Heart left ventricle (tissue), 16 donors: ENCODE data around the gene SLC25A26. TPM values are rescaled to one million over a fixed set of nuclear protein-coding genes. Genes with fewer than 3 reads are reported as not detected.

Source experiments
- ATAC-seq, 4 donors: fragments of 200-7000 bp; cut with Tn5 transposase; one replicate each; pipeline ENCODE4 v1.9.1; 2020 to 2022; ENCODE audit warnings: moderate library complexity in 4 of 4, mild to moderate bottlenecking in 3 of 4, moderate number of reproducible peaks in 1 of 4
- DNase-seq, 5 donors: peaks; one replicate each; pipeline ENCODE4 v3.0.0-alpha.2; 2020
- H3K27ac ChIP-seq, 12 donors: fragments of 200-600 bp; sonication (generic) in 4 of 12; one replicate each; pipeline versions ENCODE4 v1.5.0 to v1.8.0; 2016 to 2022; ENCODE audit warnings: mild to moderate bottlenecking in 2 of 12
- H3K27me3 ChIP-seq, 9 donors: fragments of 200-600 bp; sonication (generic) in 2 of 9; one replicate each; pipeline versions ENCODE4 v1.5.1 to v1.8.0; 2016 to 2022; ENCODE audit warnings: mild to moderate bottlenecking in 3 of 9
- H3K36me3 ChIP-seq, 9 donors: fragments of 200-600 bp; sonication (generic) in 2 of 9; one replicate each; pipeline versions ENCODE4 v1.5.0 to v1.8.0; 2018 to 2022; ENCODE audit warnings: mild to moderate bottlenecking in 2 of 9
- H3K4me1 ChIP-seq, 12 donors: fragments of 200-600 bp; sonication (generic) in 4 of 12; one replicate each; pipeline versions ENCODE4 v1.5.0 to v1.8.0; 2016 to 2022; ENCODE audit warnings: mild to moderate bottlenecking in 3 of 12
- H3K4me3 ChIP-seq, 12 donors: fragments of 200-600 bp; sonication (generic) in 4 of 12; one replicate each; pipeline versions ENCODE4 v1.5.0 to v1.8.0; 2017 to 2022; ENCODE audit warnings: mild to moderate bottlenecking in 9 of 12, moderate library complexity in 4 of 12
- H3K9me3 ChIP-seq, 12 donors: fragments of 200-600 bp; sonication (generic) in 4 of 12; one replicate each; pipeline versions ENCODE4 v1.5.0 to v1.8.0; 2016 to 2022; ENCODE audit warnings: mild to moderate bottlenecking in 1 of 12
- POLR2A ChIP-seq, 2 donors: fragments of 450-650 bp; IDR thresholded peaks; one replicate each; pipeline ENCODE4 v1.6.1; 2017; ENCODE audit warnings: antibody characterized with exemption in 2 of 2, mild to moderate bottlenecking in 2 of 2, moderate library complexity in 2 of 2
- WGBS, 4 donors: extraction: QIAGEN DNeasy Blood & Tissue Kit in 2 of 4; methylation state at CpG; one replicate each; pipeline versions ENCODE4 v1.1.5 to v1.1.7; 2013 to 2018; 5-methylcytosine and 5-hydroxymethylcytosine counted together
- intact Hi-C, 10 donors: fragments of 100-400 bp; cut with DNase I; formaldehyde crosslinking; loops; one replicate each; pipeline versions ENCODE4 v1.11.1 to v1.14.2; 2022
- polyA plus RNA-seq, 2 donors: library from polyadenylated mRNA; stranded (reverse); fragments of 200-250 nt; gene quantifications; one replicate each; pipeline ENCODE4 v1.2.3, GENCODE V29; 2013
- total RNA-seq, 9 donors: library from RNA; depleted of rRNA in 2 of 9; stranded (reverse); fragments of >200 nt in 2 of 9; fragmentation: NEBNext Ultra II Directional in 3 of 9; extraction: Animal tissue kit (Norgen Biotek cat#: 25700) in 3 of 9; gene quantifications; one replicate each; pipeline versions ENCODE4 v1.1.0 to v1.2.4, GENCODE V29; 2016 to 2023
- TF ChIP-seq, protein P1 (sequence below), 12 donors: fragments of 200-600 bp; sonication (generic) in 4 of 12; IDR thresholded peaks; one replicate each; pipeline versions ENCODE4 v1.5.0 to v1.8.0; 2018 to 2022; ENCODE audit warnings: antibody characterized with exemption in 12 of 12, mild to moderate bottlenecking in 5 of 12
- donor health status: ischemic (EF 13 %, LVEDD 7.1; RV severe dilation, severe dysfunction).
- donor health status: healthy with polysubstance abuse.
- donor health status: DM: no; HTN: yes; CAD: no.
- donor health status: DM: no; HTN: no; CAD: no.
- donor health status: ischemic (EF 25% LVEDD 6.9; RV normal size, moderate dysfunction).
- donor health status: ischemic (EF 25% LVEDD 5.7; RV mildly dilated, moderate dysfunction).
- donor health status: healthy.
- donor health status: DM: yes; HTN: yes; CAD: no.
- donor health status: ischemic (EF 35%, LVEDD 5.7; RV mildly dilated, moderate dysfunction).
- donor health status: nonischemic (EF 11% LVEDD 7.7; RV severe dilation, severe dysfunction).
- donor health status: DM: yes; HTN: yes; CAD: no.
- donor health status: PGD.
- donor health status: ischemic (EF 29% LVEDD 5.4; RV normal size, mild dysfunction).
- donor health status: nonischemic (EF 23%, LVEDD 6.1; RV moderate dilation, normal function).

SLC25A26 gene
- total and polyA plus RNA-seq, 11 donors: 20.0 to 42.2 (median 25.4) TPM

DNA sequence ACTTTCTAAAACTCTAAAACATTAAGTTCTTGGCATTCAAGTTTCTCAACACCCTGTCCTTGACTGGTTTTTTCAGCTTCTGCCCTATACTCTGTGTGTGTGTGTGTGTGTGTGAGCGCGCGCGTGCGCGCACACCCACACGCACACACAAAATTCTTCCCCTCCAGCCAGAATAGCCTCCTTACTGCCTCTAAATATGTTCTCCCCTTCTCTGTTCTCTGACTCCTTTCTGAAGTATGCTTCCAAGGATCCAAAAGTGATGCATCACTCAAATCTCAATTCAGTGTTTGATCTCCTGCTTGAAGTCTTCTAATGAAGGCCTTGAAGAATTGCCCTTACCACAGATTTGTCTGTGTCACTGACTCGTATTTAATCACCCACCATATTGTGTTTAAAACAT is 129.8 kb downstream of the SLC25A26 start:
- no peaks in the 10 kb centered on the region for H3K27me3 ChIP-seq
- peaks cover 0 to 31% (median 13%) of the 10 kb centered on the region in 12 donors for H3K4me1 ChIP-seq
- ATAC-seq (no peak), DNase-seq (no peak)
- H3K4me3 ChIP-seq: no peak overlapping the region
- no peak for TF ChIP-seq POLR2A (IDR thresholded peaks at IDR 0.05)
- TF ChIP-seq, protein P1, sequence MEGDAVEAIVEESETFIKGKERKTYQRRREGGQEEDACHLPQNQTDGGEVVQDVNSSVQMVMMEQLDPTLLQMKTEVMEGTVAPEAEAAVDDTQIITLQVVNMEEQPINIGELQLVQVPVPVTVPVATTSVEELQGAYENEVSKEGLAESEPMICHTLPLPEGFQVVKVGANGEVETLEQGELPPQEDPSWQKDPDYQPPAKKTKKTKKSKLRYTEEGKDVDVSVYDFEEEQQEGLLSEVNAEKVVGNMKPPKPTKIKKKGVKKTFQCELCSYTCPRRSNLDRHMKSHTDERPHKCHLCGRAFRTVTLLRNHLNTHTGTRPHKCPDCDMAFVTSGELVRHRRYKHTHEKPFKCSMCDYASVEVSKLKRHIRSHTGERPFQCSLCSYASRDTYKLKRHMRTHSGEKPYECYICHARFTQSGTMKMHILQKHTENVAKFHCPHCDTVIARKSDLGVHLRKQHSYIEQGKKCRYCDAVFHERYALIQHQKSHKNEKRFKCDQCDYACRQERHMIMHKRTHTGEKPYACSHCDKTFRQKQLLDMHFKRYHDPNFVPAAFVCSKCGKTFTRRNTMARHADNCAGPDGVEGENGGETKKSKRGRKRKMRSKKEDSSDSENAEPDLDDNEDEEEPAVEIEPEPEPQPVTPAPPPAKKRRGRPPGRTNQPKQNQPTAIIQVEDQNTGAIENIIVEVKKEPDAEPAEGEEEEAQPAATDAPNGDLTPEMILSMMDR (IDR thresholded peaks at IDR 0.05): no peak
- intact Hi-C loops: no loop called here
- peaks cover 0 to 4% (median 0%) of the 10 kb centered on the region in 12 donors for H3K9me3 ChIP-seq
- WGBS, 4 donors: 91 to 98% (median 98%) methylated on average over 8 of the region's 8 CpGs
- H3K36me3 ChIP-seq: no peaks in the 10 kb centered on the region
- H3K27ac ChIP-seq: no peak overlapping the region

DNA sequence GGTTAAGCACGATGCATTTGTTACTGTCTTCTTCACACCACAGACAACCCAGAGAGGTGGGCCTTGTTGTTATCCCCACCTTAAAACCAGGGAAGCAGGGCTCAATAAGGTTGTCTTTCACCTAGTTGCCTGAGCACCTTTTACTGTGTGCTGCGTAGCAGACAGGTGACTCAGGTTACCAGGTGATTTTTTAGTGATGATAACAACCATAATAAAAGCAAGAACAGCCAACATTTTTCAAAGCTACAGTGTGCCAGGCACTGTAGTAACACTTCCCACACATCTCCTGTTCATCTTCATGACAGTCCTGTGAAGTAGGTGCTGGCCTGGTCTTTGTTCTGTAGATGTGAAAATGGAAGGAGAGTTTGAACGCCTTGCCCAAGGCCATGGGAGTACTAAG is 132.2 kb downstream of the SLC25A26 start:
- H3K27ac ChIP-seq: peak overlapping the region in 1 of 12 donors; percentile 16
- no peak for ATAC-seq
- WGBS, 4 donors: 92 to 98% (median 95%) methylated on average over 3 of the region's 3 CpGs
- H3K4me3 ChIP-seq: no peak overlapping the region
- no peak for DNase-seq
- H3K9me3 ChIP-seq: no peaks in the 10 kb centered on the region
- no peaks in the 10 kb centered on the region for H3K27me3 ChIP-seq
- peaks cover 0 to 28% (median 15%) of the 10 kb centered on the region in 12 donors for H3K4me1 ChIP-seq
- TF ChIP-seq, protein P1 (IDR thresholded peaks at IDR 0.05): no peak
- H3K36me3 ChIP-seq: no peaks in the 10 kb centered on the region
- intact Hi-C loops: no loop called here

DNA sequence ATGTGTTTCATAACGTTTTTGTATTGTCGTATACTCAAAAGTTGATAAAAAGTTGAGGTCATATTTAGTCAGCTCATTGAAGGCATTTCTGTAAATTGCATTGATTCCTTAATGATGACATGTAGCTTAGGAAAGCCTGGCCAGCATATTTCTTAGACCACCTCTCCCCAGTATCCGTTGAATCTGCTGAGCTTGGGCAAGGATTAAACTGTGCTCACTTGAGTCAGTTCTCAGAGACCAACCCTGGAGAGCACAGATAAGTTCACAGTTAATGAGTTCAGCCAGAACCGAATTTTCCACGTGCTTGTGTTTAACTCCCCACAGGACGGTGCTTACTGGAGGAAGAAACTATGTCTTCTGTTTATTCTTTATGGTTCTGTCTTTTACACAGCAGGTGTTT is 132.7 kb downstream of the SLC25A26 start:
- intact Hi-C loops: no loop called here
- Histone ChIP-seq H3K36me3 (no peaks in the 10 kb centered on the region), H3K27ac (peak overlapping the region in 3 of 12 donors; percentile 16 to 30 (median 18)), H3K27me3 (no peaks in the 10 kb centered on the region), H3K9me3 (no peaks in the 10 kb centered on the region), H3K4me1 (peaks cover 0 to 27% (median 15%) of the 10 kb centered on the region in 12 donors), H3K4me3 (no peak overlapping the region)
- TF ChIP-seq, protein P1 (IDR thresholded peaks at IDR 0.05): no peak
- TF ChIP-seq POLR2A (IDR thresholded peaks at IDR 0.05): no peak
- peak; percentile 74 to 82 (median 80) for ATAC-seq
- DNase-seq: no peak
- 36 to 42% (median 39%) methylated on average over 6 of the region's 6 CpGs for WGBS, 4 donors

DNA sequence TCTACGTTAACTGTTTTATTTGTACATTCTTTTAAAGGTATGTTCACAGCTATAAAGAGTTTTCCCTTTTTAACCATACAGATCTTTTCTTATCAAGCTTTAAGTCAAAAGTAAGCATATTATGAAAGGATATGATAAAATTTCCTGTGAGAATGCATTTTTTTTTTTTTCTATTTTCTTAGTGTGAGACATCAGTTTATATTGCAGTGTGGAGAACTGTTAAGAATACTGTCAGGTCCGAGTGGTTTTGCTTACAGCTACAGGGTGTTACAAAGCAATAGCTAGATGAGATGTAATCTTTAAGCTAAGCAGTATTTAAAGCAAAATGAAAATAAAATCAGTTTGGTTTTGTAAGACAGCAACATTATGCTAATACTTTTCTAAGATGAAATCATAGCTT is 133.2 kb downstream of the SLC25A26 start:
- Histone ChIP-seq H3K27ac (peak overlapping the region in 3 of 12 donors; percentile 16 to 30 (median 18)), H3K27me3 (no peaks in the 10 kb centered on the region), H3K9me3 (no peaks in the 10 kb centered on the region), H3K4me1 (peaks cover 0 to 23% (median 12%) of the 10 kb centered on the region in 12 donors), H3K36me3 (no peaks in the 10 kb centered on the region), H3K4me3 (no peak overlapping the region)
- ATAC-seq: no peak
- 53 to 62% (median 59%) methylated on average over 2 of the region's 2 CpGs for WGBS, 4 donors
- intact Hi-C loops: no loop called here
- TF ChIP-seq, protein P1 (IDR thresholded peaks at IDR 0.05): no peak
- no peak for TF ChIP-seq POLR2A (IDR thresholded peaks at IDR 0.05)
- no peak for DNase-seq
